CD14-positive monocyte (primary cell): ENCODE results near the gene BCL7C. TPM values are rescaled to one million over a fixed set of nuclear protein-coding genes. Genes with fewer than 3 reads are reported as not detected.

ENCODE experiments used
- DNase-seq, 3 donors: peaks; one replicate each; pipeline ENCODE4 v3.0.0-alpha.2; 2011 to 2022
- H2AFZ ChIP-seq: 2 replicates; pipeline ENCODE4 v1.6.0; 2012; ENCODE audit warnings: mild to moderate bottlenecking, low read depth, low read length, inconsistent platforms; ENCODE audit not compliant: insufficient read depth, poor library complexity, severe bottlenecking
- H3K27ac ChIP-seq, 2 donors: 1 replicate in 1 of 2; 2 replicates in 1 of 2; pipeline ENCODE4 v1.5.1; 2012 to 2013; ENCODE audit warnings: low read length in 2 of 2, control low read depth in 1 of 2, inconsistent platforms in 1 of 2, low read depth in 1 of 2, mild to moderate bottlenecking in 1 of 2
- H3K27me3 ChIP-seq, 2 donors: one replicate each; pipeline versions ENCODE4 v1.6.0 to v1.6.1; 2011 to 2013; ENCODE audit warnings: low read length in 2 of 2; ENCODE audit not compliant: control insufficient read depth in 2 of 2, insufficient read depth in 2 of 2
- H3K36me3 ChIP-seq, 2 donors: replicated peaks in 1 of 2; 1 replicate in 1 of 2; 2 replicates in 1 of 2; pipeline versions ENCODE4 v1.5.1 to v1.6.1; 2012 to 2013; ENCODE audit warnings: low read length in 2 of 2, control low read depth in 1 of 2, inconsistent platforms in 1 of 2, mild to moderate bottlenecking in 1 of 2; ENCODE audit not compliant: insufficient read depth in 2 of 2, control insufficient read depth in 1 of 2
- H3K4me1 ChIP-seq, 2 donors: 1 replicate in 1 of 2; 2 replicates in 1 of 2; pipeline versions ENCODE4 v1.5.1 to v1.6.1; 2012 to 2013; ENCODE audit warnings: low read length in 2 of 2, control low read depth in 1 of 2, inconsistent platforms in 1 of 2, mild to moderate bottlenecking in 1 of 2, moderate library complexity in 1 of 2; ENCODE audit not compliant: insufficient read depth in 2 of 2, control insufficient read depth in 1 of 2
- H3K4me2 ChIP-seq: replicated peaks from 2 replicates; pipeline ENCODE3; 2012; ENCODE audit warnings: low read length, moderate library complexity, mild to moderate bottlenecking; ENCODE audit not compliant: poor library complexity, severe bottlenecking; ENCODE audit errors: extremely low read depth
- H3K4me3 ChIP-seq, 3 experiments: fragments of 200-600 bp in 1 of 3; sonication (generic) in 1 of 3; replicated peaks in 1 of 3; 1 replicate in 2 of 3; 2 replicates in 1 of 3; pipeline ENCODE4 v1.5.1; 2011 to 2013; ENCODE audit warnings: low read length in 3 of 3, mild to moderate bottlenecking in 3 of 3, control low read depth in 2 of 3, low read depth in 2 of 3, inconsistent platforms in 1 of 3, moderate library complexity in 1 of 3
- H3K79me2 ChIP-seq: 2 replicates; pipeline ENCODE4 v1.6.0; 2012; ENCODE audit warnings: mild to moderate bottlenecking, control low read depth, inconsistent platforms, low read length, moderate library complexity; ENCODE audit not compliant: insufficient read depth
- H3K9ac ChIP-seq: 2 replicates; pipeline ENCODE4 v1.6.0; 2017; ENCODE audit warnings: low read length, mild to moderate bottlenecking; ENCODE audit not compliant: insufficient read depth, poor library complexity, severe bottlenecking
- H3K9me3 ChIP-seq, 2 donors: replicated peaks in 1 of 2; 1 replicate in 1 of 2; 2 replicates in 1 of 2; pipeline versions ENCODE4 v1.5.1 to v1.6.1; 2012 to 2013; ENCODE audit warnings: low read length in 2 of 2, control low read depth in 1 of 2; ENCODE audit not compliant: control insufficient read depth in 1 of 2, insufficient read depth in 1 of 2
- H4K20me1 ChIP-seq: 2 replicates; pipeline ENCODE4 v1.6.0; 2012; ENCODE audit warnings: mild to moderate bottlenecking, low read length, control low read depth, moderate library complexity; ENCODE audit not compliant: insufficient read depth
- H3K27ac Mint-ChIP-seq, 7 donors: one replicate each; pipeline ENCODE4 v1.8.0; 2020; ENCODE audit warnings: mild to moderate bottlenecking in 7 of 7, mixed read lengths in 7 of 7, moderate library complexity in 6 of 7, inconsistent platforms in 2 of 7
- H3K27me3 Mint-ChIP-seq, 3 donors: one replicate each; pipeline ENCODE4 v1.8.0; 2021 to 2022; ENCODE audit warnings: low read depth in 3 of 3, mild to moderate bottlenecking in 3 of 3, mixed read lengths in 3 of 3, moderate library complexity in 3 of 3, inconsistent platforms in 1 of 3
- H3K36me3 Mint-ChIP-seq, 2 donors: one replicate each; pipeline ENCODE4 v1.8.0; 2020; ENCODE audit warnings: mixed read lengths in 2 of 2, inconsistent platforms in 1 of 2, mild to moderate bottlenecking in 1 of 2
- H3K4me1 Mint-ChIP-seq: one replicate; pipeline ENCODE4 v1.8.0; 2020; ENCODE audit warnings: mild to moderate bottlenecking, mixed read lengths
- H3K4me3 Mint-ChIP-seq, 2 donors: one replicate each; pipeline ENCODE4 v1.8.0; 2020; ENCODE audit warnings: mild to moderate bottlenecking in 2 of 2, mixed read lengths in 2 of 2, moderate library complexity in 1 of 2
- H3K9me3 Mint-ChIP-seq, 7 donors: one replicate each; pipeline ENCODE4 v1.8.0; 2020 to 2022; ENCODE audit warnings: mixed read lengths in 7 of 7, mild to moderate bottlenecking in 6 of 7, moderate library complexity in 6 of 7, inconsistent platforms in 2 of 7
- WGBS: methylation state at CpG from one replicate; pipeline ENCODE4 v1.1.5; 2013; ENCODE audit warnings: missing lambda C conversion rate; ENCODE audit not compliant: insufficient coverage; 5-methylcytosine and 5-hydroxymethylcytosine counted together
- intact Hi-C, 2 donors: fragments of 100-400 bp; cut with micrococcal nuclease; formaldehyde crosslinking; loops; one replicate each; pipeline versions ENCODE4 v1.15.0 to v1.15.1; 2023
- polyA plus RNA-seq, 3 donors: library from polyadenylated mRNA; depleted of rRNA in 1 of 3; unstranded in 2 of 3; stranded (reverse) in 1 of 3; fragments of 300-500 nt in 2 of 3; fragments of >200 nt in 1 of 3; fragmentation: Illumina TruSeq in 2 of 3; gene quantifications; 1 replicate in 2 of 3; 2 replicates in 1 of 3; pipeline ENCODE4 v1.2.3, GENCODE V29; 2012 to 2021
- TF ChIP-seq, protein P1 (sequence below): fragments of 200-600 bp; IDR thresholded peaks from one replicate; pipeline ENCODE4 v1.8.0; 2022; ENCODE audit warnings: antibody characterized with exemption, mild to moderate bottlenecking

Gene BCL7C
- polyA plus RNA-seq, 3 donors, result 11.4 to 19.1 (median 17.4) TPM

DNA sequence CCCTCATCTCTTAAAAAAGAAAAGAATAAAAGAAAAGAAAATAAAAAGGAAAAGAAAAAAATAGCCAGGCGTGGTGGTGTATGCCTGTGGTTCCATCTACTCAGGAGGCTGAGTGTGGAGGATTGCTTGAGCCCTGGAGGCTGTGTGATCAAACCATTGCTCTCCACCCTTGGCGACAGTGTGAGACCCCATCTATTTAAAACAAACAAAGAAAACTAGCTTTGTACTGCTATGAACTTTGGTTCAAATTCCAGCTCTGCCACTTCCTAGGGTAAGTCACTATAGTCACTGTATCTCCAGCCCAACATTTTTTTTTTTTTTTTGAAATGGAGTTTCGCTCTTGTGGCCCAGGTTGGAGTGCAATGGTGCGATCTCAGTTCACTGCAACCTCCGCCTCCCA, 6.7 kb upstream of the BCL7C start:
- Histone ChIP-seq H3K27me3 (no peaks in the 10 kb centered on the region), H3K4me3 (no peak overlapping the region), H3K4me1 (peaks cover 58 to 65% of the 10 kb centered on the region in 2 donors), H3K4me2 (no peak overlapping the region), H3K79me2 (peaks cover 7% of the 10 kb centered on the region), H3K36me3 (no peaks in the 10 kb centered on the region), H2AFZ (no peak overlapping the region), H3K27ac (no peak overlapping the region), H4K20me1 (no peaks in the 10 kb centered on the region), H3K9ac (no peak overlapping the region), H3K9me3 (peaks cover 0 to 7% of the 10 kb centered on the region in 2 donors)
- peaks cover 0 to 5% (median 0%) of the 10 kb centered on the region in 3 donors for H3K27me3 Mint-ChIP-seq
- H3K4me1 Mint-ChIP-seq, result peaks cover 61% of the 10 kb centered on the region
- TF ChIP-seq, protein P1, sequence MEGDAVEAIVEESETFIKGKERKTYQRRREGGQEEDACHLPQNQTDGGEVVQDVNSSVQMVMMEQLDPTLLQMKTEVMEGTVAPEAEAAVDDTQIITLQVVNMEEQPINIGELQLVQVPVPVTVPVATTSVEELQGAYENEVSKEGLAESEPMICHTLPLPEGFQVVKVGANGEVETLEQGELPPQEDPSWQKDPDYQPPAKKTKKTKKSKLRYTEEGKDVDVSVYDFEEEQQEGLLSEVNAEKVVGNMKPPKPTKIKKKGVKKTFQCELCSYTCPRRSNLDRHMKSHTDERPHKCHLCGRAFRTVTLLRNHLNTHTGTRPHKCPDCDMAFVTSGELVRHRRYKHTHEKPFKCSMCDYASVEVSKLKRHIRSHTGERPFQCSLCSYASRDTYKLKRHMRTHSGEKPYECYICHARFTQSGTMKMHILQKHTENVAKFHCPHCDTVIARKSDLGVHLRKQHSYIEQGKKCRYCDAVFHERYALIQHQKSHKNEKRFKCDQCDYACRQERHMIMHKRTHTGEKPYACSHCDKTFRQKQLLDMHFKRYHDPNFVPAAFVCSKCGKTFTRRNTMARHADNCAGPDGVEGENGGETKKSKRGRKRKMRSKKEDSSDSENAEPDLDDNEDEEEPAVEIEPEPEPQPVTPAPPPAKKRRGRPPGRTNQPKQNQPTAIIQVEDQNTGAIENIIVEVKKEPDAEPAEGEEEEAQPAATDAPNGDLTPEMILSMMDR, result no peak
- no peaks in the 10 kb centered on the region for H3K36me3 Mint-ChIP-seq
- intact Hi-C loops, result loop anchor here (5.0 kb wide), 1 partner anchor 58 kb away; no protein-coding TSS in a partner anchor
- peaks cover 0 to 10% (median 2%) of the 10 kb centered on the region in 7 donors for H3K9me3 Mint-ChIP-seq
- no peak overlapping the region for H3K27ac Mint-ChIP-seq
- WGBS, result 100% methylated on average over 1 of the region's 5 CpGs
- H3K4me3 Mint-ChIP-seq, result no peak overlapping the region
- DNase-seq, result no peak

GRCh38 chr16:30899794-30900193, 5.9 kb upstream of the BCL7C start:
- 100% methylated on average over 2 of the region's 2 CpGs for WGBS
- intact Hi-C loops, result loop anchor here (5.0 kb wide), 1 partner anchor 57 kb away; no protein-coding TSS in a partner anchor
- peaks cover 62% of the 10 kb centered on the region for H3K4me1 Mint-ChIP-seq
- Histone ChIP-seq H3K27me3 (no peaks in the 10 kb centered on the region), H4K20me1 (no peaks in the 10 kb centered on the region), H3K4me3 (no peak overlapping the region), H3K9me3 (peaks cover 0 to 7% of the 10 kb centered on the region in 2 donors), H3K36me3 (no peaks in the 10 kb centered on the region), H2AFZ (no peak overlapping the region), H3K4me2 (no peak overlapping the region), H3K9ac (no peak overlapping the region), H3K27ac (no peak overlapping the region), H3K79me2 (peaks cover 7% of the 10 kb centered on the region), H3K4me1 (peaks cover 52 to 62% of the 10 kb centered on the region in 2 donors)
- DNase-seq, result no peak
- TF ChIP-seq, protein P1, result no peak
- H3K4me3 Mint-ChIP-seq, result no peak overlapping the region
- peaks cover 0 to 10% (median 2%) of the 10 kb centered on the region in 7 donors for H3K9me3 Mint-ChIP-seq
- H3K36me3 Mint-ChIP-seq, result no peaks in the 10 kb centered on the region
- H3K27ac Mint-ChIP-seq, result no peak overlapping the region
- H3K27me3 Mint-ChIP-seq, result peaks cover 0 to 7% (median 0%) of the 10 kb centered on the region in 3 donors
